Activated T-cell treated with anti-CD3 and anti-CD28 coated beads, Interleukin-2, amount 50 U/mL, for 1 hour (primary cell): Measurements from ENCODE around the gene RASD2.

Source experiments
- DNase-seq: peaks from one replicate; pipeline ENCODE4 v3.0.0-alpha.2; 2020

RASD2 gene

GRCh38 chr22:35561796-35562526 is 21.3 kb downstream of the RASD2 start:
- no peak for DNase-seq

- no peak for DNase-seq
Measured at GRCh38 chr22:35563211-35563610, 22.6 kb downstream of the RASD2 start.

GRCh38 chr22:35564975-35565867 is 24.6 kb downstream of the RASD2 start:
- no peak for DNase-seq

- no peak for DNase-seq
Measured at GRCh38 chr22:35567351-35568141, 26.9 kb downstream of the RASD2 start.

GRCh38 chr22:35568751-35569739 is 28.4 kb downstream of the RASD2 start:
- no peak for DNase-seq

GRCh38 chr22:35569916-35570315 is 29.3 kb downstream of the RASD2 start:
- no peak for DNase-seq

- no peak for DNase-seq
Measured at GRCh38 chr22:35570686-35571194, 30.1 kb downstream of the RASD2 start.

- DNase-seq: no peak
Measured at GRCh38 chr22:35572556-35572955, 31.9 kb downstream of the RASD2 start.

- DNase-seq: no peak
Measured at GRCh38 chr22:35575116-35575748, 34.6 kb downstream of the RASD2 start.

- DNase-seq: no peak
Measured at GRCh38 chr22:35576671-35577070, 36.0 kb downstream of the RASD2 start.

GRCh38 chr22:35577799-35578659 is 37.4 kb downstream of the RASD2 start:
- no peak for DNase-seq

GRCh38 chr22:35578836-35579575 is 38.4 kb downstream of the RASD2 start:
- DNase-seq: no peak

- no peak for DNase-seq
Measured at GRCh38 chr22:35580351-35581022, 39.9 kb downstream of the RASD2 start.

GRCh38 chr22:35581023-35581413 is 40.4 kb downstream of the RASD2 start:
- no peak for DNase-seq

GRCh38 chr22:35582218-35582860 is 41.7 kb downstream of the RASD2 start:
- DNase-seq: no peak

- peak; percentile 64 for DNase-seq
Measured at GRCh38 chr22:35582861-35583670, 42.4 kb downstream of the RASD2 start.

- DNase-seq: no peak
Measured at GRCh38 chr22:35586771-35587170, 46.1 kb downstream of the RASD2 start.
